Activated T-cell treated with anti-CD3 and anti-CD28 coated beads, Interleukin-2, amount 50 U/mL, for 1 hour (primary cell): ENCODE data around the gene FBXW5.

ENCODE experiments used
- DNase-seq: peaks from one replicate; pipeline ENCODE4 v3.0.0-alpha.2; 2020

Gene FBXW5

DNA sequence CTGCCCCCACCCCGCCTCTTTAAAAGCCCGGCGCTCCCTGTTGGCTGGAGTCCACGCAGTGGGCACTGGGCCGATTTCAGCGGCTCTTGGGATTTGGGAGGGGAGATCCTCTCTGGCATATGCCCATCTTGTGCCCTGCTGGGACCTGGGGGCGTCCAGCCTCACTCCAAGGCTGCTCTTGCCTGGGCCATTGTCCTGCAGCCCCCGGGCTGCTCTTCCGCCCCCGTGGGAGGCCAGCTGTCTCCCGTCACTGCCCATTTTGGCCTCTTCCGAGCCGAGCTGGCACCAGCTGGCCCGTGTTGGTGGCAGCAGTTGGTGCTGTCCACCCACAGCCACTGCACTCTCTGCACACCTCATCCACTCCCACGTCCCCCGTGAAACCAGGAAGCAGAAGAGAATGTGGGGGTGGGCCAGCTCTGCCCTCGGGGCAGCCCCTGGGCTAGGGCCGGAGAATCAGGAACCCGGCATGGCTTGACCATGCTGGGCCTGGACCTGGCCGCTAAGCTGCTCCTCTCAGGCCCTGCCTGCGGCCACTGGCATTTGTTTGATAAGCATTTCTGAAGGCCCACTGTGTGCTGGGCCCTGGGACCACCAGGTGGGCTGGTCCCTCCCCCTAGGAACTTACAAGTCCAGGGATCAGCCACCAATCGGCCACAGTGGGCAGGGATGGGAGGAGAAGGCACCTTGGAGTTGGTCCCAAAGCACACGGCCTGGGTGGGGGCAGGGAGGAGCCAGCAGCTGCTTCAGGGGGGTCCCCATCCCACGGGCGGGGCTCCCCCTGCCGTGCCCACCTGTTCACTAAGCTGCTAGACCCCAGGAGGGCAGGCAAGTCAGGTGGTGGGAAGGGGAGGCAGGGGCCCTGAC lies 2.7 kb upstream of the FBXW5 start:
- no peak for DNase-seq

DNA sequence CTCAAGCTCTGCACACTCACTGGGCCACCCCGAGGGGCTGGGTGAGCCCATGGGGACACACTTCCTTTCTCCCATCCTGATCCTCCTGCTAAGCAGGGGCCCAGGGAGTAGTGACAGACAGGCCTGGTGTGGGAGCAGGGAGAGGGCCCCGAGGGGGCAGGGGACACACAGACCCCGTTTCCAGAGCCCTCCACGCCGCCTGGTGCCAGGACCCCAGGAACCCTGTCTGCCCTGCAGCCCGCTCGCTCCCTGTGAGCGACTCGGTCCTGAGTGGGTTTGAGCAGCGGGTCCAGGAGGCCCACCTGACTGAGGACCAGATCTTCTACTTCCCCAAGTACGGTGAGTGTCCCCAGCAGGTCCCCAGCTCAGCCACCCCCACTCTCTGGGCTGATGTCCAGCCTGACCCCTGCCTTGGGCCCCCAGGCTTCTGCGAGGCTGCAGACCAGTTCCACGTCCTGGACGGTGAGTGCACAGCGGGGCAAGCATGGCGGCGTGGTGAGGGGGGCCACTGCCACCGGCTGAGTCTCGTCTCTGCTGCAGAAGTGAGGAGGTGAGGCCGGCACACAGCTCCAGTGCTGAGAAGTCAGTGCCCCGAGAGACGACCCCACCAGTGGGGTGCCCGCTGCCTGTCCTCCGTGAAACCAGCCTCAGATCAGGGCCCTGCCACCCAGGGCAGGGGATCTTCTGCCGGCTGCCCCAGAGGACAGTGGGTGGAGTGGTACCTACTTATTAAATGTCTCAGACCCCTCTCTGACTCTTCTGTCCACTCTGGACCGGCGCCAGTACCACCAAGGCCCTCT lies 1.9 kb upstream of the FBXW5 start:
- no peak for DNase-seq

DNA sequence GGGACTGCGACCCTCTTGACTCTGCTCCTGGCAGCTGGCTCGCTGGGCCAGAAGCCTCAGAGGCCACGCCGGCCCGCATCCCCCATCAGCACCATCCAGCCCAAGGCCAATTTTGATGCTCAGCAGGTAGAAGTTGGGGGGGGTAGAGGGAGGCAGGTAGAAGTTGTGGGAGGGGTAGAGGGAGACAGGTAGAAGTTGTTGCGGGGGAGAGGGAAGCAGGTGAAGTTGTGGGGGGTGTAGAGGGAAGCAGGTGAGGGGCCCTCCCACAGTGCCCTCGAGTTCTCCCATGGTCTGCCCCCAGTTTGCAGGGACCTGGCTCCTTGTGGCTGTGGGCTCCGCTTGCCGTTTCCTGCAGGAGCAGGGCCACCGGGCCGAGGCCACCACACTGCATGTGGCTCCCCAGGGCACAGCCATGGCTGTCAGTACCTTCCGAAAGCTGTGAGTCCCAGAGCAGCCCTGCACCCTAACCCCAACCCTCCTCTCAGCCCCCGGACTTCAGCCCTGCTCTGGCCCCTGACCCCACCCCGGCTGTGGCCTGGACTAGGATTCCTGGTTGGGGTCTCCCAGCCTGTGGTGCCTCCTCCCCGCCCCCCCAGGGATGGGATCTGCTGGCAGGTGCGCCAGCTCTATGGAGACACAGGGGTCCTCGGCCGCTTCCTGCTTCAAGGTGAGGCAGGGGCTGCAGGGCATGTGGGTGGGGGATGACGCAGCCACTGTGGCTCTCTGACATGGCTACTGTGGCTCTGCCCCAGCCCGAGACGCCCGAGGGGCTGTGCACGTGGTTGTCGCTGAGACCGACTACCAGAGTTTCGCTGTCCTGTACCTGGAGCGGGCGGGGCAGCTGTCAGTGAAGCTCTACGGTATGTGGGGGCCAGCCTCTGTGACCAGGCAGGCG lies 1.0 kb upstream of the FBXW5 start:
- no peak for DNase-seq

DNA sequence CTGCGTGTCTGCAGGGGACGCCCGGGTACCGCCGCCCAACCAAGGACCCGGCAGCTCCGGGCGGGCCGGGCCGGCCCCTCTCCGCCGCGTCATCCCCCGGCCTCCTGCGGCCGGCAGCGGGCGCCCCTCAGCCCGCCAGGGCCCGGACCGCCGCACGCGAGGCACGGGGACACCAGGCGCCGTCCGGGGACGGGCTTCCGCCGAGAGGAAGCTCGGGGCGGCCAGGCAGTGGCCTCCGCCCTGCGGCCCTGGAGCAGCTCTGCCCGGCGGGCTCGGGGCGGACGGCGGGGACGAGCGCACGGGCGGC lies 373 bp downstream of the FBXW5 start:
- no peak for DNase-seq

DNA sequence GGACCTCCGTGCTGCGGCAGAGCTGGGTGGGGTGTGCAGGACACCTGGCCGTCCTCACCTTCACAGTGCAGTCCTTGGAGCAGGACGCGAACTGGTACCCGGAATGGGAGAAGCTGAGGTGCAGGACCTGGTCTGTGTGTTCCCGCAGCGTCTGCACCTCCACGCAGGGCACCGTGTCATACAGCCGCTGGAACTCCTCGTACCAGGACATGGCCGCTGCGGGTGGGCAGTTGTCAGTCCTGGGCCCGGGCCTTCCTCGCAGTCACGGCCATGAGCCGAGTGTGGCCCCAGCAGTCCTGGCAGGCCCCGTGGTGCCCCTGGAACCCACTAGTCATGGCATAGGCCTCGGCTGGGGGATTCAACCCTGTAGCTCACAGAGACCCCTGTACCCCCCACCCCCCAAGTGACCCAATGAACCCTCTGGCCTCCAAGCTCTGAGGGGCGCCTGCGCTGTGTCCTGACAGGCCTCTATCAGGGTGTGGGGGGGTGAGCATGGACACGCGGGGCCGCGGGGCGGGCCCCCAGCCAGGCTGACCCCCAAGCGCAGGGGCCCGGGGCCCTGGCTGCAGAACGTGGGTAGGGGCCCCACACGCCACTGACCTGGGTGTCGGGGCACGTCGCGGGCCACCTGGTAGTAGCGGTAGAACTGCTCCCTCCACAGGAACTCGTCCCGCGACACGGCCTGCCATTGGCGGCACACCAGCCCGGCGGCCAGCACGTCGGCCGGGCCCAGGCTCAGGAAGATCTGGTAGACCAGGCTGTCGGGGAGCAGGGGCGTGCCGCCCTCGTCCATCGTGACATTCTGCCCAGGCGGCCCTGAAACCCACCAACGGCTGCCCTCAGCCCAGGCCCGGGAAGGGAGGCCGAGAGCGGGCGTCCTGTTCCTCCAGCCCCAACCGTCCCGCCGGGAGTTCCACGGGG lies 987 bp downstream of the FBXW5 start:
- no peak for DNase-seq

DNA sequence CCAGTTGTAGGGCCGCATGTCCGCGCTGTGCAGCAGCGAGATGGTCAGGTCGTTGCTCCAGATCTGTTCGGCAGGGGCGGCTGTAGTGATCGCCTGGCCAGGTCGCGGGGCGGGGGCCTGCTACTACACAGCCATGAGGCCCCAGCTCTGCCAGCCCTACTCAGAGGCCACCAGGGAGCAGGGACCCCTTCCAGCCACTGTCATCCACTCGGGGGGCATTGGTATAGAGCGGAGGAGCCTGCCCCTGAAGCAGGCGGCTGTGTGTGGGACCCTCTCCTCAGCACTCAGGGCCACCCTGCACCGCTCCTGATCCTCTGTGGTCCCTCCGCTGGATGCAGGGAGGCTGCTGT lies 1.7 kb downstream of the FBXW5 start:
- no peak for DNase-seq

DNA sequence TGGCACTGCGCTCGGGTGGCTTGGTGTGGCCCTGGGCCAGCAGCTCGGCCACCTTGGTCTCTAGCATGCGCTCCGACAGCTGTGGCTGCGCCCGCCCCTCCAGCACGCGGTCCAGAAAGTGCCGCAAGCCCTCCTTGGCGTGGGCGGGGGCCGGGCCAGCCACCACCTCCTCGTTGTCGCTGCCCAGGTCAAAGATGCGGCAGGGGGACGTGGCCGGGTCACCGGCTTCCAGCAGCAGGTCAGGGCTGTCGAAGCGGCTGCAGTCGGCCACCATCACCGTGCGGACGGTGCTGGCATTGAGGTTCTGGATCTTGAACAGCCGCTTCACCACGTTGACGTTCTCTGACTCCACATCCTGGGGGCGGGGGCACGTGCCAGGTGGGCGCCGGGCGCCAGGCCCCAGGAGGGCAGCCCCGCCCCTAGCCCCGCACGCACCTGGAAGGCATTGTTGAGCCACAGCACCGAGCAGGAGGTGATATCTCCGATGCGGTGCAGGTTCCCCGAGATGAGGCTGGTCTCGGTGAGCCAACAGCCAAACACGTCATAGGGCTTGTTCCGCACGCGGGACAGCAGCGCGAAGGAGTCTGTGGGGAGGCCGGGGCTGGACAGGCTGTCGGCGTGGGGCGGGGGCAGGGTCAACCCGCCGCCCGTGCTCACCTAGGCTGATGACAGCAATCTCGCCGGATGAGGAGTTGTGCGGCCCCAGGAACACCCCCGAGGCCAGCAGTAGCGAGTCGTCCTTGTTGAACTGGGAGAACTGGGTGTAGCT lies 2.2 kb downstream of the FBXW5 start:
- DNase-seq = no peak

DNA sequence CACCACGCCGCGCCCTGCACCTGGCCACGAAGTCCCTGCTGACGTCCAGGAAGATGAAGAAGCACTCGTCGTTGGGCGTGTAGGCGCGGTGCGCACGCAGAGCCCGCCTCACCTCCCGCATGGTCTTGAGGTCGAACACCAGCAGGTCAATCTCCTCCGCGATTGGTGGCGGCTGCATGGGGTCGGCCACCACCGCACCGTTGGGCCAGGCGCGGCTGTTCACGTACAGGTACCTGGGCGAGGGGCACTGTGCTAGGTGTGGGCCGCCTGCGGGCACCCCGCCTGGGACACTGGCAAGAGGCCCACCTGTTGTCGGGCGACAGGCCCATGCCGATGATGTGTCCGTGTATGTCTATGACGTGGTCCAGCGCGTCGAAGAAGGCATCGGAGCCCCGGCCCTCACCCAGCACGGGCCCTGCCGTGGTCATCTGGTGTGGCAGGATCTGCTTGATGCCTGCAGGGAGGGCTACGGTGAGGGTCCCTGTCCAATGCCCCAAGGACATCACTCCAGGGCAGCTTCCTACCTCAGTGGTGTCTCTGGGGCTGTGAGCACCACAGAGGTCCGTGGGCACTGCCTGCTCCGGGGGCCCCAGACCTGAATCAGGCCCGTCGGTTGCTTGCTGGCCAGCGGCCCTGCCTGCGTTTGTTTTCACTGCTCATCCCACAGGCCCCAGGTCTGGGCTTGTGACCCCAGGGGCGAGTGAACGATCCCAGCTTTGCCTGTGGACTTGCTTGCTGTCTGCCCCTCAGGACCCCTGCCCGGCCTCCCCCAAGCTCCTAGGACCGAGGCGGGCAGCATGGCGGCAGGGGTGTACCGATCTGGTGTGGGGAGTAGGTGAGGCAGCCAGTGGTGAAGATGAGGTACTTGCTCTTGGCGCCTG lies 3.1 kb downstream of the FBXW5 start:
- DNase-seq = no peak

DNA sequence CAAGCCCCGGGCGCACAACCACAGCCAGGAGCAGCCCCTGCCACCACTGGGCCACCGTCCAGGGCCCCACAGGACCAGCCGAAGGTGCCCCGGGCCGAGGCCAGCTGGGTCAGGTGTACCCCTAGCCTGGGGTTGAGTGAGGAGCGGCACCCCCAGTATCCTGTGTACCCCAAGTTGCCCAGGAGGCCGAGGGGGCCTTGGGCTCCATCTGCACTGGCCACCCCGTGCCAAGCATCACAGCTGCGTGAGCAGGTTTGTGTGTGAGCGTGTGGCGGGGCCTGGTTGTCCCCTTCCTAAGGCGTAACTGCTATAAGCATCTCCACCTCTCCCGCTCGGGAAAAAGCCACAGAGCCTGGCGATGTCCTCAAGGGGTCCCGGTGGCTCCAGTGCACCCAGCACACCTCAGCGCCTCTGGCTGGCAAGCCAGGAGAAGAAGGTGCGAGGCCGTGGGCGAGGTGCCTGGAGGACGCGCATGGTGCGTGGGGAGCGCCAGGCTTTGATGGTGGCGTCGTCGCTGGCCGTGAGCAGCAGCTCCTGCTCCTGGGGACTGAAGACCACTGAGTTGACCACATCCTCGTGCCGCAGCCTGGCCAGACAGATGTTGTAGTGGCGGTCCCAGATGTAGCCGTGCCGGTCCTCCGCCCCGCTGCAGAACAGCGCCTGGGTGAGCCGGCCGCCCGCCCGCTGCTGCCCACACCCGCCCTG lies 3.9 kb downstream of the FBXW5 start:
- DNase-seq = no peak

DNA sequence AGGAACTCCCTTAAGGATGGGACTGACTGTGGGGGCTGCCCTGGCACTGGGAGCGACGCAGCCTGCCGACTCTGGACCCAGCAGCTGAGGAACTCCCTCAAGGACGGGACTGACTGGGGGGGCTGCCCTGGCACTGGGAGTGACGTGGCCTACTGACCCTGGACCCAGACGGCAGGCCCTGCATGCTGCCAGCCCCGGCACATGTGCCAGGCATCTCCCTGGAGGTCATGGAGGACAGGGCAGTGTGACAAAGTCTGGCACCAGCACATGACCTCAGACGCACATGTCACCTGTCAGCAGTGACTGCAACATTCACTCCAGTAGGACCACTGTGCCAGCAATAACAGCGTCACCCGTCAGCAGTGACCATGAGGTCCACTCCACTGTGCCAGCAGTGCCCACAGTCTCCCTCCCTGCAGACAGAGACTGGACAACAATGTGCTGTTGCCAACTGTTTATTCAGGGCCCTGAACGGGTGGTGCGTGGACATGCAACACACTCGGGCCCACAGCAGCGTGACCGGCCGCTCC lies 4.5 kb downstream of the FBXW5 start:
- DNase-seq = no peak

DNA sequence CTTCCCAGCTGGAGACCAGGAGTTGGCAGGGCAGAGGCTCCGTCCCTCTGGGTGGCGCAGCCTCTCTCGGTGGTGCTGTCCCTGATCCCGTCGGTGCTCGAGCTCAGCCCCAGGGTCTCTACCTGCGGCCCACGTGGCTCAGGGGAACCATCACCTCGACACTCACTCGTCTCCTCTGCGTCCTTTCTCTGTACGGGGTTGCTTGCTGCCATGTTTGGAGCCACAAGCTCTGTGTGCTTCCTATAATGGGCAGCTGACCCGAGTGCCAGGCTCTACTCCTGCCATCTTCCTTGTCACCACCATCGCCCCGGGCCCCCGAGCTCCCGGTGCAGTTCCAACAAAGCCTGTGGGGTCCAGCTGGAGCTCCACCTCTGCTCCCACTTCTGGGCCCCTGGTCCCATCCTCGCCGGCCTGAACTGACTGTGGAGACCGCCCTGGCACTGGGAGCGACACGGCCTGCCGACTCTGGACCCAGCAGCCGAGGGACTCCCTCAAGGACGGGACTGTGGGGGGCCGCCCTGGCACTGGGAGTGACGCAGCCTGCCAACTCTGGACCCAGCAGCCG lies 5.0 kb downstream of the FBXW5 start:
- DNase-seq = no peak

DNA sequence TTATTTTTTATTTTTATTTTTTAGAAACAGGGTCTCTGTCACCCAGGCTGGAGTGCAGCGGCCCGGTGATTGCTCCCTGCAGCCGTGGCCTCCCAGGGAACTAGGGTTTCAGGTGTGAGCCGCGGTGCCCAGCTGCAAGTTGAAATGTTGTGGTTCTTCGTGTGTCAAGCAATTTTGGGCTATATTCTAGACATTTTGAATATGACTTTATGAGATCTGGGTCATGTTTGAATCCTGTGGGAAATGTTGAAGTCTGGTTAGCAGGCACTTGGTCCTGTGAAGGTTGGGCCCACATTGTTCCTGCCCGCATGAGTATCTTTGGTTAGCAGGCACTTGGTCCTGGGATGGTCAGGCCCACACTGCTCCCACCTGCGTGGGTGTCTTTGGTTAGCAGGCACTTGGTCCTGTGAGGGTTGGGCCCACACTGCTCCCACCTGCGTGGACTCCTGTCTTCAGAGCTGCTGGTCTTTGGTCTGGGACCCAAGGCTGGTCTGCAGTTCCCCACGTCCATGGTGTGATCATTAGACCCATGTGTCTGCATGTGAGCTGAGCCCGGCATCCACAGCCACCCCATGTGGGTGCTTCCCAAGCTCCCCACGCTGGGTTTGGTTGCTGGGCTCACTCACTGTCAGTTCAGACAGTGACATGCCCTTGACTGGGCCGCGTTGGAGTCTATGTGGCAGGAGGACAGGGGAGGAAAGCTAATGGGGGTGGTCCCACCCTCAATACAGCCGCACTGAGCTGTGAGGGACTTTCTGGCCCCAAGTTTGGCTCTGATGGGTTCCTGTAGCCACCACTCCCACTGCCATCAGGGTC lies 7.1 kb downstream of the FBXW5 start:
- no peak for DNase-seq

DNA sequence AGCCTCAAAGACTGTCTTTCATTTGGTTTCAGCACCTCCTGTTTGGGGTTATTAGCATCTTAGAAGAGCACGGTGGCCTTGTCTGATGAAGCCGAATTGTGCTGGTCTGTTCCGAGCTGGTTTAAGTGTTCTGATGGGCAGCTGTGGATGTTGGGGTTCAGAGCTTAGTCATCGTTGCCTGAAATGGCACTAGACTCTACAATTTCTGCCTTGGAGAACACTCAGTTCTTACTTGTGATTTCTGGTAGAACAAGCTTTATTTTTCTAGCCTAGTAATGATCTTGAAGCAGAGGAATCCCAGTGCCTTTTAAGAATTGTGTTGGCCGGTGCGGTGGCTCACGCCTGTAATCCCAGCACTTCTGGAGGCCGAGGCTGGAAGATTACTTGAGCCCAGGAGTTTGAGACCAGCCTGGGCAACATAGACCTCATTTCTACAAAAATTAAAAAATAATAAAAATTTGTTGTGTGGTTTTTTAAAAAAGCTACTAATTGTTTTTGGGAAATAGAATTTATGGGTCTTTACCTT lies 7.8 kb downstream of the FBXW5 start:
- no peak for DNase-seq

DNA sequence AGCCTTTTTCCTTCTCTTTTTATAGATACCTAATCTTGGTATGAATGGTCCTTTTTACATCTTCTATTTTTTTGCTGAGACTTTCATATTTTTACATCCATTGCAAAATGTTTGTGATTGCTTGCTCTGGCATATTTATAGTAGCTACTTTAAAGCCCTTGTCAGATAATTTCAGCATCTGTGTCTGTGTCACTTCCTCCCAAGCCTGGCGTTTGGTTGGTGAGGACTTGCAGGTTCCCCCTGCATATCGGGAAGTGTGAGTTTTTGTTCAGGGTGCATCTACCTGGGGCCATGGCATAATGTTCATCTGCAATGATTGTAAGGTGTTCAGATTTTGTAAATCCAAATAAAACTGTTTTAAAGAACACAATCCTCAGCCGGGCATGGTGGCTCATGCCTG lies 8.9 kb downstream of the FBXW5 start:
- no peak for DNase-seq

DNA sequence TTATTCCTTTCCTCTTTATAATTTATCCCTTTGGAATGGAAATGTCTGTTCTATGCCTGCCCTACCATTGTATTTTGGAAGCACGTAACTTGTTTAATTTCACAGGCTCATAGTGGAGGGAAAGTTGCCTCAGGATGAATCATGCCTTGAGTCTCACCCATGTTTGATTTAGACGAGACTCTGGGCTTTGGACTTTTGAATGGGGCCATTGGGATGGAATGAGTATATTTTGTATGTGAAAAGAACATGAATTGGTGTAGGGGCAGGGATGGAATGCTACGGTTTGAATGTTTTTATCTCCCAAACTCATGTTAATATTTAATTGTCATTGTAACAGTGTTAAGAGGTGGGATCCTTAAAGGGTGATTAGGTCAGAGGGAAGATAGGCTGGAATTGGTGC lies 10.3 kb downstream of the FBXW5 start:
- no peak for DNase-seq

DNA sequence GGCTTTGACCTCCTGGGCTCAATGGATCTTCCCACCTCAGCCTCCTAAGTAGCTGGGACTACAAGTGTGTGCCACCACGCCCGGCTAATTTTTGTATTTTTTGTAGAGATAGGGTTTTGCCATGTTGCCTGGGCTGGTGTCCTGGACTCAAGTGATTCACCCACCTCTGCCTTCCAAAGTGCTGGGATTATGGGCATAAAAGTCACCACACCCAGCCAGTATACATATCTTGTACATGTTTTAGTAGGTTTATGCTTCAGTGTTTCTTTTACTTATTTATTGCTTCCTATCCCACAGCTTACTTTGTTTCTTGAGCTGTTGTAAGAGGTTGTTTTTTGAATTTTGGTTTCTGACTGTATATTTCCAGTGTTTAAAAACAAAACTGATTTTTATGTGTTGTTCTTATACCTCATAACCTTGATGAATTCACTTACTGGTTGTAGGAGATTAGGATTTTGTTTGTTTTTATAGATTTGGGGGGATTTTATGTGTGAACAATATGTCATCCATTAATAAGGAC lies 12.9 kb downstream of the FBXW5 start:
- DNase-seq = no peak

DNA sequence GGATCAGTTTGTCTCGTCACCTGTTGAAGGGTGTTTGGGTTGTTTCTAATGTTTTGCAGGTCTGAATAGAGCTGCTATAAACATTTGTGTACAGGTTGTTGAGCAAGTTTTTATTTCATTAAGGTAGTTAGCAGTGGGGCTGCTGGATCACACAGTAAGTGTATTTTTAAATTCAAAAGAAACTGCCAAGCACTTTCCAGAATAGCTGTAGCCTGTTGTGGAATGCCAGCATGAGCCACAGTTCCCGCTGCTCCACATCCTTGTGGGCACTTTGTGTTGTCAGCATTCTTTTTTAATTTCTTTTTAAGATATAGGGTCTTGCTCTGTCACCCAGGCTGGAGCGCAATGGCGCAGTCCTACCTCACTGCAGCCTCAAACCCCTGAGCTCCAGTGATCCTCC lies 14.5 kb downstream of the FBXW5 start:
- DNase-seq = no peak

DNA sequence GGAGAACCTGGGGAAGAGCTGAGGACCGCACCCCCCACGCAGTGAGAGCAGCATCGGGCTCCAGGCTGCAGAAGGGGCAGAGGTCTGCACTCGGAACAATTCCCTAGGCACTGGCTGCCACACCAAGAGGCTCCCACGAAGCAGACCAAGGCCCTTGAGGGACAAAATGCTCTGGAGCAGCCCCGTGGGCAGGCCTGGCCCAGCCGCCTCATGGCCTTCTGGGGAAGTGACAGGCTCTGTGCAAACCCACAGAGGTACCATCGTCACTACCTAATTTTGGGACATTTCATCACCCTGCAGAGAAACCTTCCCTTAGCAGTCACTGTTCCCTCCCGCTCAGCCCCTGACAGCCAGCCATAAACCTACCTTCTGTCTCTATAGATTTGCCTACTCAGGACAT lies 15.9 kb downstream of the FBXW5 start:
- no peak for DNase-seq
